GM06990 (cell line): ENCODE data around the gene CNTNAP3.
"Not testable (repeated sequence)": the region's sequence is repeated elsewhere in the genome, so short reads cannot be mapped to it uniquely, and the experiment has no call there.

Experiments used
- DNase-seq: peaks from one replicate; pipeline ENCODE4 v3.0.0-alpha.2; 2011; ENCODE audit not compliant: insufficient read length; ENCODE audit errors: extremely low read depth
- H3K27me3 ChIP-seq: replicated peaks from 2 replicates; pipeline ENCODE4 v1.6.0; 2011; ENCODE audit warnings: low read length; ENCODE audit not compliant: control insufficient read depth, insufficient read depth
- H3K36me3 ChIP-seq: 2 replicates; pipeline ENCODE4 v1.5.1; 2011; ENCODE audit warnings: low read length; ENCODE audit not compliant: control insufficient read depth, insufficient read depth
- H3K4me3 ChIP-seq: replicated peaks from 2 replicates; pipeline ENCODE4 v1.5.1; 2011; ENCODE audit warnings: low read depth, mild to moderate bottlenecking, control low read depth, low read length
- TF ChIP-seq, protein P1 (sequence below): IDR thresholded peaks from 2 replicates; pipeline ENCODE4 v1.5.1; 2011; ENCODE audit warnings: low read length, control low read depth, mild to moderate bottlenecking, inconsistent platforms; ENCODE audit not compliant: insufficient read depth, poor library complexity, severe bottlenecking

Gene CNTNAP3

DNA sequence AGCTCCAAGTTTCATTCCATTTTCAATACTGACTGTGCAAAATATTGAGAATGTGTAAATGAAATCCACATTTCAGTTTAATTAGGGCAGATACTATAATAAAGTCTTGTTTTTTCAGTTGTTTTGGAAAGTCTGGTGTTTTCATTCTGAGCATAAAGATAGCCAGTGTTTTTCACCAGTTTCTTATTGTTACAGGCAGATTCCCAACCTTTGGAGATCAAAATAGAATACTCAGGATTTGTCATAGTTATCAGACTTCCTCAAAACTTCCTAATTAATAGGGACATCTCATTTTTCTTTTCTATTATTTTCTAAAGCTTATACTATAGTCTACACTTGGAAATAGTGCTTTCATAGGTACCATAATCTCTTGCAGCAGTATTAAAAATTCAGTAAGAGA is 176.2 kb downstream of the CNTNAP3 start:
- not testable (repeated sequence) for H3K27me3 ChIP-seq, H3K4me3 ChIP-seq, H3K36me3 ChIP-seq, DNase-seq

DNA sequence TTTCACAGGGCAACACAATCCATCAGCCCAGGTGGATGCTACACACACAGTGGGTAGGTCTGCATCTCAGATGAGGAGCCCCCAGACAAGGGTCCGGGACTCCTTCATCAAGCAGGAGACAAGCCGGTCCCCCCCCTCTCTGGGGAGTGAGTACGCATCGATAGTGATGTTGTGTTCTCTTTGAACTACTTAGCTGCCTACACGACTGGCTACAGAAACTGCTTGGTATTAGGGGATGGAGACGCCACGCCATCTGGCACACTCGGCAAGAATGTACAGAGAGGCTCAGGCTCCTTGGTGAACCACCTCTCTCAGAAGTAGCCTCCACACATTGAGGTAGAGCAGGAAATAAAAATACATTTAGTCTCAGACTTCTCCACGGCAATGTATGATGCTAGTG is 179.8 kb downstream of the CNTNAP3 start:
- no peak for DNase-seq
- Histone ChIP-seq H3K27me3 (no peaks in the 10 kb centered on the region), H3K4me3 (no peak overlapping the region), H3K36me3 (no peaks in the 10 kb centered on the region)
- TF ChIP-seq, protein P1, sequence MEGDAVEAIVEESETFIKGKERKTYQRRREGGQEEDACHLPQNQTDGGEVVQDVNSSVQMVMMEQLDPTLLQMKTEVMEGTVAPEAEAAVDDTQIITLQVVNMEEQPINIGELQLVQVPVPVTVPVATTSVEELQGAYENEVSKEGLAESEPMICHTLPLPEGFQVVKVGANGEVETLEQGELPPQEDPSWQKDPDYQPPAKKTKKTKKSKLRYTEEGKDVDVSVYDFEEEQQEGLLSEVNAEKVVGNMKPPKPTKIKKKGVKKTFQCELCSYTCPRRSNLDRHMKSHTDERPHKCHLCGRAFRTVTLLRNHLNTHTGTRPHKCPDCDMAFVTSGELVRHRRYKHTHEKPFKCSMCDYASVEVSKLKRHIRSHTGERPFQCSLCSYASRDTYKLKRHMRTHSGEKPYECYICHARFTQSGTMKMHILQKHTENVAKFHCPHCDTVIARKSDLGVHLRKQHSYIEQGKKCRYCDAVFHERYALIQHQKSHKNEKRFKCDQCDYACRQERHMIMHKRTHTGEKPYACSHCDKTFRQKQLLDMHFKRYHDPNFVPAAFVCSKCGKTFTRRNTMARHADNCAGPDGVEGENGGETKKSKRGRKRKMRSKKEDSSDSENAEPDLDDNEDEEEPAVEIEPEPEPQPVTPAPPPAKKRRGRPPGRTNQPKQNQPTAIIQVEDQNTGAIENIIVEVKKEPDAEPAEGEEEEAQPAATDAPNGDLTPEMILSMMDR: no peak

DNA sequence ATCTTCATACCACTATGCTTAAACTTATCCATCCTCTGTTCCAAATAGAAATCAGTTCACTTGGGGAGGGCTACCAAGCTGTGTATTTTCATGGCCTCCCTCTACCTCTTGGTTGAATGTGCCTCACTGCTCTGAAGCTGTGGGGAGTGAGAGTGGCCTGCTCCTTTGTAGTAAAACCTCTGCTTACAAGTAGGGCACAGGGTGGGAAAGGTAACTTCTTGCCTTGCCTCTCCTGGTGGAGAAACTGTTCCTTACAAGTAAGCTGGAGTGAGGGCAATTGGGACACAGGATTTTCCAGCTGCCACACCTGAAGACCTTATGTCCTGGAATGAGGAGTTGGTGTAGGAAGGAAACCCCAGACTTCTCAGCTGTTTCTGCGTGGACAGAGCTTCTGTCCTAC is 190.8 kb downstream of the CNTNAP3 start:
- not testable (repeated sequence) for H3K36me3 ChIP-seq, H3K27me3 ChIP-seq, DNase-seq, H3K4me3 ChIP-seq

DNA sequence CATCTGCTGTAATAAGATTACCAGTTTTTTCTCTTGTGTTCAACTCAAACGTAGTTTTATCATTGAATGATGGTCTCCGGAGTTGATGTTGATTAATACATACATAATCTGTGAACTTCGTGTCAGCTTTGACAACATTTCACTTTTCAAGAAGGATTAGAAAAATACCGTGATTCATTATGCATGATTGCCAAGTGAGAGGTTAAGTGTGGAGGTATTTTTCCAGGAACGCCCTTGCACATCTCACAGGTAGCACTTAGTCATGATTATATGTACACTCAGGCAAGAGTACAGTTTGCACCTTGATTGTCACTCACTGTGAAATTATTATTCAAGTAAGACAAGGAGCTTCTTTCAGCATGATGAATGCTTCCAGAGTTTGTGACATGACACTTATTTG is 202.7 kb downstream of the CNTNAP3 start:
- not testable (repeated sequence) for H3K36me3 ChIP-seq, H3K4me3 ChIP-seq, DNase-seq, H3K27me3 ChIP-seq

DNA sequence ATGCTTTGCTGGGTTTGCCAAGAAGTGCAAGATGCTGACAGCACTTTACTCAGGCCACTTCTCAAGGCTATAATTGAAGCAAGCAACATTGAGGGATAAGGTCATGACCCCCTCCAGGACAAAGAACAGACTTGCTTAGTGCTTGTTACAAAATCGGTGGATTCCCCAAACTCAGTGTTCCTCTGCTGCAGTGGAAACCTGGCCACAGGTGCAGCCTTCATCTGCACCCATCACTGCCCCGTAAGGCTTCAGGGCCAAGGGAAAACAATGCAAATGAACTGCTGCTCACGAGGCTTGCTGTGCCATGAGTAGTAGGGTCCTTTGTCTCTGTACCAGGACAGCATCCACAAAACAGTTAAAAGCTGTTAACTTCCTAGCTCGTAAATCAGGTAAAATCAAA is 205.4 kb downstream of the CNTNAP3 start:
- not testable (repeated sequence) for DNase-seq, H3K36me3 ChIP-seq, H3K27me3 ChIP-seq, H3K4me3 ChIP-seq

DNA sequence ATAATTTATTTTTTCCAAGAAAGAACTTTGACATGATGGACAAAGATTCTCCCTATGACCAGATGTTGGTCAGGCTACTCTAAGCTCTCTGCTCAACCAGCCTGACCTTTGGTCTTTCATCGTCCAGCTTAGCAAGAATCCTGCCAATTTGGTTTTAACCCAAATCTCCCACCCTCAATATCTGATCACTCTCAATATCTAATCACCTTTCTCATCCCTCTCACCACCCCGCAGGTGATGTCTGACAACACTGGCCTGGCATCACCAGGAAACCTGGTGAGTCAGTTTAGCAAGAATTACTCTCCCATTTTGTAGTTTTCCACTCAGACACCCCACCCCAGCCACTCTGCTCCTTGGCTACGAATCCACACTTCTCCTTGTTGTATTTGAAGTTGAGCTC is 207.9 kb downstream of the CNTNAP3 start:
- not testable (repeated sequence) for H3K36me3 ChIP-seq, H3K4me3 ChIP-seq, H3K27me3 ChIP-seq, DNase-seq

DNA sequence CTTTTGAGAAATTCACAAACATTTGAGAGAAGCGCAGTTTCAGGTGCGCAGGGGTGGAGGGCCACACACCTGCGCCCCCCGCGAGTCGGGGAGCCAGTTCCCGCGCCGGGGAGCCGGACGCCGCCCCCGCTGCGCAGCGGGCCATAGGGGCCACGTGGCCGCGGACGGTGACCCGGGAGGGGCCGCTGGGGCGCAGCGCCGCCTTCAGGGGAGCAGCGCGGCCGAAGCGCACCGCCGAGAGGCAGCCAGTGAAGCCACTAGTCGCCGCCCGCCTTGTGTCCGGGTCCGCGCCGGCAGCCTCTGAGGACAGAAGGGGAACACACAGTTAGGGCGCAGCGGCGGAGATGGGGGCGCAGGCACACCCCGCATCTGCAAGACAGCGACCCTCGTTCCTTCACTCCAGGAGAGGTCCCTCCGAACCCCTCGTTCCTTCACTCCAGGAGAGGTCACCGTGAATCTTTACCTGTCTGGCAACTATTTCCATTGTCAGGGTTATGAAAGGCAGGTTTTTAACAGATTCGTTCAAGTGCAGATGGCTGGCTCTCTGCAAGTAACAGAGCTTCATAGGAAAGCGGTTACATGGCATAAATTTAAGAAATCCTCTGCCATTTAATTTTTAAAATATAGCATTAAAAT is 209.2 kb downstream of the CNTNAP3 start:
- not testable (repeated sequence) for DNase-seq, H3K27me3 ChIP-seq, H3K4me3 ChIP-seq, H3K36me3 ChIP-seq

DNA sequence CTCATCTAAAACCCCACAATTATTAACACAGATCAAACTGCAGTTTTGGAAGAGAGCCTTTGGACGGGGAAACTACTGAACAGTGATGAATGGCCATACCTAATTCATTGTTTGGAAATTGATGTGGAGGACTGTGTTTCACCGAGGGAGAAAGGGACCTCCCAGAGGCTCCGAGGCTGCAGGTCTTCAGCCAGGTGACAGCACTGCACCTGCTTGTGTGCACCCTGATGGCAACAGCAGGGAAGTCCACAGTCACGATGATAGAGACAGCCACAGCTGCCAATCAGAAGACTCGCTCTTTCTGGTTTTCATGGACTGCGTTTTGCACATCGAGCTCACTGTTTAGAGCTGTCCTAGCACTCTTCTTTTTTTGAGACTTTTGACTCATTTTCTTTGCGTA is 214.4 kb downstream of the CNTNAP3 start:
- H3K4me3 ChIP-seq, DNase-seq, H3K36me3 ChIP-seq, H3K27me3 ChIP-seq: not testable (repeated sequence)

DNA sequence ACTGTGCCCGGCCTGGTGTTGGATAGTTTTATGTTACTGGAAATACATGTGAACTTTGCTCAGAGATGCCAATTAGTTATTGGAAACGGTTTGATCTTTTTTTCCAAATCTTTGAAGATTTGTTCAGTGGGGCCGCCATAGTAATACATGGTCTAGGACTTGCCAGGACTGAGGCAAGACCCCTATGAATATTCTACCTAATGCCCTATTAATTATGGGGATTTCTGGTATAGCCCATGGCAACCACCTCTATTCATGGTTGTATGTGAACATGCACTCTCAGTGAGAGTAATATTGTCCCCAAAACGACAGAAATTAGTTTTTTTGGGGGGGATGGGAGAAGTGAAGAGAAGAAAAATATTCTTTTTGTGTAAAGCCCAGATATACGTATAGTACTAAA is 220.3 kb downstream of the CNTNAP3 start:
- not testable (repeated sequence) for H3K27me3 ChIP-seq

DNA sequence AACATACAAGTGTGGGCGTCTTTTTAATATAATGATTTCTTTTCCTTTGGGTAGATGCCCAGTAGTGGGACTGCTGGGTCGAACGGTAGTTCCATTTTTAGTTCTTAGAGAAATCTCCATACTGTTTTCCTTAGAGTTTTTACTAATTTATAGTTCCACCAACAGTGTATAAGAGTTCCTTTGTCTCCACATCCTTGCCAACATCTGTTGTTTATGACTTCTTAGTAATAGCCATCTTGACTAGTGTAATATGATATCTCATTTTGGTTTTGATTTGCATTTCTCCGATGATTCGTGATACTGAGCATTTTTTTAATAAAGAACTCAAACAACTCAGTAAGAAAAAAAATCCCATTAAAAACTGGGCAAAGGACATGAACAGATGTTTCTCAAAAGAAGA is 225.0 kb downstream of the CNTNAP3 start:
- not testable (repeated sequence) for H3K36me3 ChIP-seq, DNase-seq, H3K4me3 ChIP-seq, H3K27me3 ChIP-seq

More for the DNA sequence above, 220.3 kb downstream of the CNTNAP3 start:
- not testable (repeated sequence) for H3K4me3 ChIP-seq, H3K36me3 ChIP-seq, DNase-seq

DNA sequence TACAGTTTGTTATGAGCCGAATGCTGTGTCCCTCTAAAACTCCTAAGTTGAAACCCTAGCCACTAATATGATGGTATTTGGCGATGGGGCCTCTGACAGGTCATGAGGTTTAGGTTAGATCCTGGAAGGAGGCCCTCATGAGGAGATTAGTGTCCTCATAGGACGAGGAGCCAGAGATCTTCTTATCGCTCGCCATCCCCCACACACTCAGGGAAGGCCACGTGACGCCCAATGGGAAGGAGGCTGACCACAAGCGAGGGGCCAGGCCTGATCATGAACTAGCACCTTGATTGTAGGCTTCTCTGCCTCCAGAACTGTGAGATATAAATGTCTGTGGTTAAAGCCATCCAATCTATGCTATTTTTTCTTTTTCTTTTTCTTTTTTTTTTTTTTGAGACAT is 233.5 kb downstream of the CNTNAP3 start:
- H3K27me3 ChIP-seq, H3K4me3 ChIP-seq, DNase-seq, H3K36me3 ChIP-seq: not testable (repeated sequence)

DNA sequence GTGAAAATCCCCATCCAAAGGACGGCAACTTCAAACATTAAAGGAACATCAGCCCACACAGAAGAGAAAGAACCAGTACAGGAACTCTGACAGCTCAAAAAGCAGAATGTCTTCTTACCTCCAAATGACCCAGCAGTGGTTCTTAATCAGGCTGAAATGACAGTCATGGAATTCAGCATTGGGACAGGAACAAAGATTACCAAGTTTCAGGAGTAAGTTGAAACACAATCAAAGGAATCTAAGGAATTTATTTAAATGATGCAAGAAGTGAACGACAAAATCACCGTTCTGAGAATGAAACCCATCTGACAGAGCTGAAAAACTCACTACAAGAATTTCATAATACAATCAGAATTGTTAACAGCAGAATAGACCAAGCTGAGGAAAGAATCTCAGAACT is 241.1 kb downstream of the CNTNAP3 start:
- H3K27me3 ChIP-seq, DNase-seq, H3K36me3 ChIP-seq, H3K4me3 ChIP-seq: not testable (repeated sequence)

DNA sequence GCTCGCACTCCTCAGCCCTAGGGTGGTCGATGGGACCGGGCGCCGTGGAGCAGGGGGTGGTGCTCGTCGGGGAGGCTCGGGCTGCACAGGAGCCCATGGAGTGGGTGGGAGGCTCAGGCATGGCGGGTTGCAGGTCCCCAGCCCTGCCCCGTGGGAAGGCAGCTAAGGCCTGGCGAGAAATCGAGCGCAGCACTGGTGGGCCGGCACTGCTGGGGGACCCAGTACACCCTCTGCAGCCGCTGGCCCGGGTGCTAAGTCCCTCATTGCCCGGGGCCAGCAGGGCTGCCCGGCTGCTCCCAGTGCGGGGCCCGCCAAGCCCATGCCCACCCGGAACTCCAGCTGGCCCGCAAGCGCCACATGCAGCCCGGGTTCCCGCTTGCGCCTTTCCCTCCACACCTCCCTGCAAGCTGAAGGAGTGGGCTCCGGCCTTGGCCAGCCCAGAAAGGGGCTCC is 245.6 kb downstream of the CNTNAP3 start:
- not testable (repeated sequence) for DNase-seq, H3K4me3 ChIP-seq, H3K27me3 ChIP-seq, H3K36me3 ChIP-seq

DNA sequence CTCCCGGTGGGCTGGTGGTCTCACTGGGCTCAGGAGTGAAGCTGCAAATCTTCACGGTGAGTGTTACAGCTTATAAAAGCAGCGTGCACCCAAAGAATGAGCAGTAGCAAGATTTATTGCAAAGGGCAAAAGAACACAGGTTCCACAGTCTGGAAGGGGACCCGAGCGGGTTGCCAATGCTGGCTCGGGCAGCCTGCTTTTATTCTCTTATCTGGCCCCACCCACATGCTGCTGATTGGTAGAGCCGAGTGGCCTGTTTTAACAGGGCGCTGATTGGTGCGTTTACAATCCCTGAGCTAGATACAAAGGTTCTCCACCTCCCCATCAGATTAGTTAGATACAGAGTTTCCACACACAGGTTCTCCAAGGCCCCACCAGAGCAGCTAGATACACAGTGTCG is 246.2 kb downstream of the CNTNAP3 start:
- not testable (repeated sequence) for DNase-seq, H3K36me3 ChIP-seq, H3K4me3 ChIP-seq, H3K27me3 ChIP-seq
